NCI-H82 (cell line): ENCODE data around the gene ACD.
A peak's percentile ranks its signal among the peaks of the same experiment; 100 is the strongest.

Source experiments
- DNase-seq: peaks from one replicate; lab custom pipeline; 2025; lab: John Stamatoyannopoulos, UW

The ACD gene

DNA sequence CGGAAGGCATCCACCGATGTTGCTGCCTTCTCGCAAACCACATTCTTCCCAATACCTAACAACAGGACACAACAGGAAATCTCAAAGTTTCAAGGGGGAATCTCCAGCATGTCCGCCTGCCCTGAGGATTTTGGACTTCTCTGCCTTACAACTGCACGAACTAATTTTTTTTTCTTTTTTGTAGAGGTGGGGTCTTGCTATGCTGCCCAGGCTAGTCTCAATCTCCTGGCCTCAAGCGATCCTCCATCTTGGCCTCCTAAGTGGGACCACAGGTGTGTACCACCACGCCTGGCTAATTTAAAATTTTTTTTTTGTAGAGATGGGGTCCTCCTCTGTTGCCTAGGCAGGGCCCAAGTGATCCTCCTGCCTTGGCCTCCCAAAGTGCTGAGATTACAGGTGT lies 15.9 kb upstream of the ACD start:
- DNase-seq = no peak

DNA sequence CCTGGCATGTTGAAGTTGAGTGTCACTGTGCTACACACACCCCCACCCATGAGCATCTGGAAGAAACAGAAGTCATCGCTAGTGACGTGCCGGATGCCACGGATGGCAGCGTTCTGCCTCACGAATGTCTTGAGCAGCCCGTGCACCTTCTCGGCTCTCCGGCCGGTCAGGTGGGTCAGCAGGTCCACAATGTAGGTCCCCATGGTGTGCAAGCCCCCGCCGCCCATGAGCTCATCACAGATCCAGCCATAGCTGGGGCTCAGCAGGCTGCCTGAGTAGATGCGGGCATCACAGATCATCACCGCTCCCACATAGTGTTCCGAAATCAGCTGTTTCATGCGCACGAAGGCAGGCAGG lies 15.5 kb upstream of the ACD start:
- DNase-seq = no peak

DNA sequence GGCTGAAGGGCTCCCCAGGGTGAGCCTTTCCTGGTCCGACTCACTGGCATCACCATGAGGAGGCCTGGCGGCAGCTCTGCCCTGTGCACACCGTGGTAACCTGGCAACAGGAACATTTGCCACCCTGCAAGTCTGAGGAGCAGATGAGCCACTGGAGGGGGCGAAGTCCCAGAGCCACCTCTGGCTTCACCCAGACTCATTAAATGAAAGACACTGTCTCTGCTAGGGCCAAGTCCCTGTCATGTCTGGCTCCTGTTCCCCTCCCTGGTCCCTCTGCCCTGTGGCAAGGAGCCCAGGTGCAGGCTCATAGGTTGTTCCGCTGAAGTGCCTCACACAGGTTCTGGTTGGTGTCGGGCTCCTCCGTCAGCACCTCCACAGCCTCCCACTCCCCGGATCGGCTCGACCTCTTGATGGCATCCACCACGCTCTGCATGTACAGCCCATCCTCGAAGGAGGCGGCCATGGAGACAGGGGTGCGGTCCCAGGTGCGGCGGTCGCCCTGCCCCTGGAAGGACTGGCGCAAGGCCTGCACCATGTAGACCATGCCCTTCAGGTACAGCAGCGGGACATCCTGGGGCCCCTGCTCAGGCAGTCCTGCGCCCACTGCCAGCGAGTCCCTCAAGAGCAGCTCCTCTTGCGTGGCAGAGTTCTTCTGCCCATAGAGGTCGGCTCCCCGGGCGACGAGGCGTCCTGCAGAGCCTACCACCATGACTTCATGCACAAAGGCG lies 15.0 kb upstream of the ACD start:
- DNase-seq = no peak

DNA sequence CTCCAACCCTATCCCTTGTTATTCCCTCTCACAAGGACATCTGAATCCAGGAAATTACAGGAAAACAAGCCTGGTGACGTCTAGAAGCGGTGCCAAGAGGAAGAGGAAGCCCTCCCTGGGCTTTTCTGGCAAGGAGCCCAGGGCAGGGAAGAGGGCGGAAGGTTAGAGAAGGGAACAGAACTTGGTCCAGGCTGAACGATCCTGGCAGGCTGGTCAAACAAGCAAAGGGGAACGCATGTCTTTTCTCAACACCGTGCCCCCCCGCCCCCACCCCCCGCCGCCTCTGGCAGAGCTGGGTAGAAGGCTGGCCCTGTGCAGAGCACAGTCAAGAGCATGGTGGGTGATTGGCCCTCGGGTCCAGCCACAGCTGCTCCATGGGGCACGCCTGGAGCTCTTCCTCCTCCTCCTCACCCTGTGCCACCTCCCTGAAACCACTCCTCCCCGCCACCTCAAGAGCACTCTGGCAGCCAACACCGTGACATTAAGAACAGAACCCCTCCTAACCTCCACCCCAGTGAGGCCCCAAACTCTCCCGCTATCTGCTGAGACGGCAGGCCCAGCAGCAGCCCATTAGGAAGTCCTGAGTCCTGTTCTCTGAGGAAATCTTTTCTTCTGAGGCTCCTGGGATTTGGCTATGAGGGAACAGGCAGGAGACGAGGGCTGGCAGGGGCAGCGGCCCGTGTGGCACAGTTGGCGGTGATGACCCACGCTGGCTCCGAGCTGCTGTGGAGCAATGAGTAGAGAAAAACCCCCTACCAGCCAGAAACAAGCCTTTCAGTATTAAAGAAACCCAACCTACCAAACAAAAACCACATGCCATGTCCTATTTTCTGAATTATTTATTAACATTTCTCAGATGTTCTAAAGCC lies 13.9 kb upstream of the ACD start:
- DNase-seq = no peak

DNA sequence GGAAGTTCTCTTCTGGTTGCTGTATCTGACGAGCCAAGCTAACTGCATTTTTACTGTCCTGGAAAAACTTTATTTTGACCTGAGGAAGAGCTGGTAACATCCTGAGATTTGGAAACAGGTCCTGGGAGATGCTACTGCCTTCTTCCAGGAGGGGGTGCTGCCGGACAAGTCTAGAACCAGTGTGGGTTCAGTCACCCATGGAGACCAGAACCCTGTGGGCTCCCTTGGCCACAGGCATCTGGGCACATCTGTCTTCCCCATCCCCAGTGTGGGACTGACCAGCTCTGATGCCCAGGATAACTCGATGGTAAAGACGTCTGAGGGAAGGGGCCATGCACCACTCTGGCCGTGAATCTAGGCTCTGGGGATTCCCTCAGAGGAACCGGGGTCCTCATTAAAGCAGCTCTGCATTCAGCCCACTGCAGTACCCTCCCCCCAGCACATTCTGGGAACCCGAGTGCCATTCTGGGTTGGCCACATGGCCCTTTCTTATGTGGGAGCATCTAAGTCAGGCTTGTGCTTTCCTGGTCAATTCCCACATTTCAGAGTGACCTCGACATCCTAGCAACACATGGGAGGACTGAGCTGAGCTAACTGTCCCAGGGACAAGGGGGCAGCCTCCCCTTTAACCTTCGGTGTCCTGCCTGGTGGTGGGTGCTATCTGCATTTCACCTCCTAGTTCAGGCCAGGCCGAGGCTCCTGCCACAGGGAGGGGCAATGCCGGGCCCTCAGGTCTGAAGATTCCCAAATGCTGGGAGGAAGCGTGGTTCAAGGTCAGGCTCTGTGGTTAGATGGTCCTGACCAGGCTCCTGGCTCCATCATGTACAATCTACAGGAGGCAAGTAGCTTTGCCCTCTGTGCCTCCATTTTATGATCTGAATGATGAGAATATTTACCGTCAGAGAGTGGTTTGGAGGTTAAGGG lies 12.9 kb upstream of the ACD start:
- peak; percentile 76 for DNase-seq

DNA sequence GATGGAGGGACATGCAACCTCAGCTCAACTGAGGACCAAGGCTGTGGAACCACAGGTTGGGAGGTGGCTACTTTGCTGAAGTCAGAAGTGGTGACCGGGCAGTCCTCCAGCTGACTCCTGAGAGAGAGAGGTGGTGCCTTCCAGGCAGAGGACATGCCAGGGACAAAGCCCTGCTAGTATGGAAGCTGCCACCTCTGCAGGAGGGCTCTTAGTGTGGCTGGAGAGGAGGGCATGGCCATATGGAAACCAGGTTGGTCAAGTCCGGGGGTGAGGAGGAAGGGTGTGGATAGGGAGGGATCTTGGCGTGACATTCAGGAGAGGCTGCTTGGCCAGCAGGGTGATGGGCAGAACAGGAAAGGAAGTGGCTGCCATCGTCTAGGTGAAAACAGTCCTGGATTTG lies 12.2 kb upstream of the ACD start:
- DNase-seq = no peak

DNA sequence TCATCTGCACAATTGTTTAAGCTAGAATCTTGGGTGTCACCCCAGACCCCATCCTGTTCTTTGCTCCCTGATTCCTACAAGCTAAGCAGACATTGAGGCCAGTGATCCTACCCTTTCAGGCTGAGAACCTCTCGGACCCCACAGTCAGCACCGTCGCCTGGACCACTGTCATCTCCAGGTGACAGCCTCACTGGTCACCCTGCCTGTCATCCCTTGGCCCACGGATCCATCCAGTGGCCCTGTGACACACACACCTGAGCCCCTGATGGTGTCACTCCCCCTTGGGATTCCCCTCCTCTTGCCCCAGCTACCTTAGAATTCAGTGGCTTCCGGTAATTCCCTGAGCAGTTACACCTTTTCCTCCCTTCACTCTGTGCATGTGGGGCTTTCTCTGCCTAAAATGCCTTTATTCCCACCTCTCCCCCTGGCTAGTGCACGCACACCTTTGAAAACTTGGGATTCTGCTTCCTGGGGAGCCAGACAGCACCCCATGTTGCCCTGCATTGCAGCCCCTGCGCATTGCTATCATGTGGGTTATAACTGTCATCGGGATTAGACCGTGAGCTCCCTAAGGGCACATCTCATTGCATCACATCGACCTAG lies 9.5 kb upstream of the ACD start:
- no peak for DNase-seq

DNA sequence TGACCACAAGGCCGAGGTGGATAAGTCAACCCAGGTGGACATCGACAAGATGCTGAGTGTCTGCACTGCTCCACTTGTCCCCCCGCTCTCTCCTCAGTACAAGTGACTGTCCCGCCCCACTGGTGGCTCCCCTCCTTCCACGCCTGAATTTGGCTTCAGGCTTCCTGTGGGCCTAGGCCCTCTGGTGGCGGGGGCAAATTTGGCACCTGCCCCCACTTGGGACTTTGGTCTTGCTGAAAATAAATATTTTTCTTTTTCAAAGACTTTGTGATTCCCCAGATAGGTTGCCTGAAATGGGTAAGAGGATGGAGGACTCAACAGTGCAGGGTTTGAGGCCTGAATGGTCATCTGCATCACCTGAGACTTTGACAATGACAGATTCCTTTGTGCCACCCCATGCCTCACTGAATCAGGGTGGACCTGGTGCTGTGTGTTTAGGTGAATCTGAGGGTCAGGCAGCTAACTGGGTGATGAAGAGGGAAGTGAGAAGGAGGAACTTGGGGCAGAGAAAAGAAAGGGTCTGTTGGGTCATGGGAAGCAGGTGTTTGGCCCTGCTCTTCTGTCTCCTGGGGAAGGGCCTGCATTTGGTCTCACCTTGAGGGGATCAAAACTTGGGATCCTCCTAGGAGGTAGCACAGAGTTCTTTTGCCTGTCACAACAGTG lies 8.6 kb upstream of the ACD start:
- peak; percentile 31 for DNase-seq

DNA sequence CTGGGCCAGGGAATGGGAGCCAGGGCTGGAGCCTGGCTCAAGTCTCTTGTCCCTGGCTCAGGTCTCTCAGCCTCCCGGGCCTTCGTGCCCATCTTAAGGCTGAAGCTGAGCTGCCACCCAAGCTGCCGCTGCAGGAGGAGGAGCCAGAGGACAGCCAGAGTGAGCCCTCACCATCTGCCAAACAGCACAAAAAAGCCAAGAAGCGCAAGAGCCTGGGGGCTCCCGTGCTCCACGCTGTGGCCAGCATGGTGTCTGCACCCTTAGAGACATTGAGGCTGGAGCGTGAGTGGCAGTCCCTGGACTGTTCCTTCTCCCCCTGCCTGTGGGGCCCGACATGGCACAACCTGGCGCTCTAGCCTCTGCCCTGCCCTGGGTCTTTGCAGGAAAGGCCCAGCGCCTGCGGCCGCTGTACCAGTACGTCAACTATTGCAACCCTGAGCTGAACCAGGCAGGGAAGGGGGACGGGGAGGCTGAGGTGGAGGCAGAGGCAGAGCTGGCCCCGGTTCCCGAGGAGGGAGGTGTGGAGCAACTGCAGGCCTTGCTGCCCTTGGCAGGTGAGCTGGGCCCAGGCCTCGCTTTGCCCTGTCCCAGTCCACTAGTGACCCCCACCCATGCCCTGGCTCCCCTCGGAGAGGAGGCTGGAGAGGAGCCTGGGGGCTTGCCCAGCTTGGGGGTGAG lies 7.9 kb upstream of the ACD start:
- peak; percentile 98 for DNase-seq

DNA sequence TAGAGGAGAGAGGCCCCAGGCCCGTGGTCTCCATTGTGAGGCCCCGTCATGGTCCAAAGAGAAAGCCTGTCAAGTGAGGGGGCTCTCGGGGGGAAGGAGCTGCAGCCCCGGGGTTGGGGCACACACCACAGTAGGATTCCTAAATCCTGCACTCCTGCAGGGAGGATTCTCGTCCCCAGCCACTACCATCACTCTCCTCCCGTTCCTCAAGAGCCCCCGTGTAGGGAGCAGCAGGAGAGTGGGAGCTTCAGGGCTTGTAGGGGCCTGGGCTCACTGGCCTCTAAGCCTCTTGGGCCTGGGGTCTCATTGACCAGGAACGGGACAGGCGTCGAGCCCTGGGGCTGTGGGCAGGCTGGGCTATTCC lies 7.4 kb upstream of the ACD start:
- DNase-seq = no peak

DNA sequence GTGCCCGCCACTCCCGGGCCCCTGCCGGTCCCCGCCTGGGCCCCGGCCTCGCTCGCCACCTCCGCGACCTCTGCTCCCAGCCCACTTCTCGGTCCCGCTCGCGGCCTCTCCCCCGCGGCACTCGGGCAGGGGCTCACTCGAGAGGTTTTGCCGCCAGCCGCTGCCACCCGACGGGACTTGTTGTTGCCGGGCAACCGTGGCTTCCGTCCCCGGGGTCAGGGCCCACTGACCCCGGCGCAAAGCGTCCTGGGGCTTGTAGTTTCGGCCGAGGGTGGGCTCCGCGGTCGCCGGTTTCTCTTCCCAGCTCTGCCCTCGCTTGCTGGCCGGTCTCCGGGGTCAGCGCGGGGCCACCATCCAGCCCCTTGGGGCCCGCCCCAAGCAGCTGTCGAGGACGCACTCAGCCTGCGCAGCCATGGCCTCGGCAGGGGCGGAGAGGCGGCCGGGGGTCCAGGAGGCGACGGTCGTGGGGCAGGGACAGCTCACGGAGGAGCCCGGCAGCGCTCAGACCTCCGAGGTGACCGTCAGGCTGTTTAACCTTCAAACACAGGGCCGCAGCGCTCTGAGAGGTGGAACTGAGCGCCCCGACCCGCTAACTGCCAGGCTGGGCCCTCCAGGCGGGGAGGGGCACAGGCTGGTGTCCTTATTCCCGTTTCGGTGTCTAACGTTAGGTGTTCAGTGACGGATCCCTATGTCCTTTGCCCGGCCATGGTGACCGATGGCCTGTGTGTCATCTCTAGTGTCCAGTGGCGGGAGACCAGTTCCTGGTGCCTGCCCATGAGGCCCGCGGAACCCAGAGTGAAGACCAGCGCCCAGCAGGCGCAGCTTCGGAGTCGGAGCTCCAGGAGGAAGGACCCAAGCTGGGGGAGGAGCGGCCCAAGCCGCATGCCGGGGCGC lies 6.7 kb upstream of the ACD start, which contains the start of the genes C16orf86 and ENKD1:
TSS of gene C16orf86 (plus strand) at position 256 of the 894 bp plus-strand sequence. CDS start at position 413, 157 bp downstream.
TSS of gene ENKD1 (minus strand) at position 192 of the 894 bp plus-strand sequence. CDS start 308 bp downstream, outside the sequence.
- peak; percentile 89 for DNase-seq

DNA sequence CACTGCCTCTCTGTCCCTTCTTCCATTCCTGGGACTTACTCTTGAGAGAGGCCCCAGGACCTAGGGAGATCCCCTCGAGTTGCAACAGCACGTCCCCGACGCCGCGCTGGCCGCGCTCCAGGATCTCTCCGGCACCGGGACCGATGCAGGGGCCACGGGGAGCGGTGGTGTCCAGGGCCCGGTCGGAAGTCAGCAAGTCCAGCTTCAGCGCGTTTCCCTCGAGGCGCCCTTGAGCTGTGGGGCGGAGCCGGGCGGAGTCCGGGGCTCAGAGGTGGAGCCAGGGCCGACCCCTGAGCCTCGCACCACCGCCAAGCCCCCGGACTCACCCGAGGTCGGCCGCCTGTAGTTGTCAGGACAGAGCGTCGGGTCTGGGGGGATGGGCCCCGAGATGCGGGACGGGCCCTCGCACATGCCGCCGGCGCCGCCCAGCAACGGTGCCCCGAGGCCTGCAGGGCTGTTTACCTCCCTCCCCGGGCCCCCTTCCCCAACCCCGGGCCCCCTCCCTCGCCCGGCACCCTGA lies 6.0 kb upstream of the ACD start:
- peak; percentile 59 for DNase-seq

DNA sequence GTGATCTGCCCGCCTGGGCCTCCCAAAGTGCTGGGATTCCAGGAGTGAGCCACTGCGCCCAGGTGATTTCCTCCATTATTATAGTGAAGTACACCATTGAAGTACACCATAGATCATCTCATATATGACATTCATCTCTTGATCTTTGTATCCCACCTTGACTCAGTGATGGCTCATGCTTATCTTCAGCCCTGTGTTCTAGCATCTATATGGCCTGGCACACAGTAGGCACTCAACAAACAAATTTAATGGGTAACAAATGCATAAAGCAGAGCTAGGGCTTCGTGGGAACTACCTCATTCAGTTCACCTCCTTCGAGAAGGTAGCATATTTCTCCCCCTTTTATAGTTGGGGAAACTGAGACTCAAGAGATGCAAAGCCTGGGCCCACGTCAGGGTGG lies 5.5 kb upstream of the ACD start:
- DNase-seq = no peak

DNA sequence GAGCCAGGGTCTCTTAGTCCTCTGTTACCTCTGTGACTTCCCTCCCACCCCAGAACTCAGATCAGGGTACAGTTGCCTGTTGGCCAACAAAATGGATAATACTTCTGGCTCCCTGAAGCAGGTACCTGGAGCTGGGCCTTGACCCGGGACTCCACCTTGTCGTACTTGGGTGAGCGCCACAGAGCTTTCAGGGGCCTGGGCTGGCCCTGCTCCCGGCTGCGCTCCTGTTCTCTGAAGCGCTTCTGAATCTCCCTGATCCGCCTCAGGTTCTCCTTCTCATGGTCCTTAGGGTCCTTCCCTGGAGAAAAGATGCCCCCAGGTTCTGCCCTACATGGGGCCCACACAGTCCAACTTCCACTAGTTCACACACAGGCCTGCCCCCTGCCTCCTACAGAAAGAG lies 4.8 kb upstream of the ACD start:
- DNase-seq = no peak

DNA sequence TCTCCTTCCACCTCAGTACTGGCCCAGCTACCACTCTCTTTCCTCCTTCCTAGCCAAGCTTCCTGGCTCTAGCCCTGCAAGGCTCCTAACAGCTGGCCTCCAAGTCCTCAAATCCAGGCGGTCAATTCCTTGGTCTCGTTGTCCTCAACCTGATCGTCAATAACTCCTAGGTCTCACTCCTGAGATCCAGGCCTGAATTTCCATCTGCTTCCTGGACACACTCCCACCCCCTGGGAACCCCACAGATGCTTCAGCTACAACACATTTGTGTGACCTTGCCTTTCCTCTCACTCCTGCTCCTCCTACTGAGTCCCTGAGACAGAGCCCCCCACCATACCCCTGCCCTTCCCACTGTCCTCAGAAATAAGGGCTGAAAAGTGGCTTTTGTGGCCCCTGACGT lies 4.2 kb upstream of the ACD start:
- no peak for DNase-seq

DNA sequence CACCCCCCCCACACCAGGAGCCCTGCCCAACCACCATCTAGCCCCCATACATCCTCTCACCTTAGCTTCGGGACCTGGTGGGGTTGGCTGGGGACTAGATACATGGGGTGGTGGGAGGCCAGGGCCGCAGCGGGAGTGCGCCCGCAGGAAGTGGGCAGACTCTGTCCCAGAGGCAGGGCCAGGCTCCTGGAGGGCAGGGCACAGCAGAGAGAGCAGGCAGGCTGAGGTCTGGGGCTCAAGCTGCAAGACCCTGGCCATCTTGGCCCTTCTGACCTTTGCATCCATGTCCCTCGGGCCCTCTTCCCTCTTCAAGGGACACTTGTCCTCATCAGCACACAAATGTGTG lies 3.8 kb upstream of the ACD start:
- DNase-seq = no peak

DNA sequence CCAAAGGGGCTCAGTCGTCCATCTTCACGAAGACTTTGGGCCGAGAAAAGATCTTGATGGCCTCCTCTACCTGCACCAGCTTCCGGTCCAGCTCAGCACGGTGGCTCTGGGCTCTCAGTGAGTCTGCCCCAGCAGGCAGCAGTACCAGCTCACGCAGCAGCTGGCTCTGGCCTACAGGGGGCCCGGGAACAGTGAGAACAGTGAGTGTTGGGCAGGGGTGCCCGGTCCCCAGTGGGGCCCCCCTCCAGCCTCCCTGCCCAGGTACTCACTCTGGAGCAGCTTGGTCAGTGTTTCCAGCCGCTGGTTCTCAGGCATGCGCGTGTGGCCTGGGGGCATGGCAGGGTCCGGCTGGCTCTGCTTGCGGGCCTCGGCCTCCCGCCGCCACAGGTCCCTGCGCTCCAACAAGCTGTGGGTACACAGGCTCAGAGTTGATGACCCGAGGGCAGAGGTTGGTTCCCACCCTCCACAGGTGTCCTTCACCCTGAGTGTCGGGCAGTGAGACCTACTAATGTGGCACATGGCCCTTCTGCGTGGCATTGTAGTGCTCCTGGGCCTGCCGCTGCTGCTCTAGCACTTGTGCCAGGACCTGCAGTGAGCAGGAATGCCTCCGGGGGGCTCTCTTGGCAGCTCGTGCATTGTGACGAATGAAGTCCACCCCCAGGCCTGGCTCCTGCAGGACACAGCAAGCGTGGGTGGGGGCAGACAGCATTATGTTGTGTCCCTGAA lies 3.3 kb upstream of the ACD start:
- peak; percentile 28 for DNase-seq

DNA sequence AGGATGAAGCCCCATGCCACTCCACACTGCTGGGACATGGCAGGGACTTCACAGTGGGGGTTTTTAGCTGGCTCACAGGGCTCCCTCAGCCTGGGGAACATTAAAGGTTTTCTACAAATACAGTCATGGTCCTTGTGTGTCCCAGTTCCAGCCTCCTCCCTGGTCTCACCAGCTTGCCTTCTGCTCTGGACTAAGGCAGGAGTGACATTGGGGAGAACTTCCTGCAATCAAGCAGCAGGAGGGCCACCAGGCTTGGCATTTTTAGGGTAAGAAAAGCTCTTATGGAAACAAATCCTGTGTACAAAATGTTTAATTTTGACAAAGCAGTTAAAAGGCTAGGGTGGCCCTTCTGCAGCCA lies 2.6 kb upstream of the ACD start:
- no peak for DNase-seq
